HepG2 (cell line): ENCODE data around the gene DUOXA1. TPM values are rescaled to one million over a fixed set of nuclear protein-coding genes. Genes with fewer than 3 reads are reported as not detected.

Source experiments
- ATAC-seq: fragments of 200-7000 bp; cut with Tn5 transposase; 3 replicates; pipeline ENCODE4 v1.9.1; 2020; ENCODE audit warnings: mild to moderate bottlenecking, moderate library complexity
- BruUV-seq: library from RNA; stranded (reverse); fragments of 400-500 nt; replicated peaks from 2 replicates; lab custom pipeline; 2021; lab: Mats Ljungman, UMichigan
- CTCF ChIA-PET: fragments of 300-600 bp; formaldehyde crosslinking; extraction: SDS; loops from one replicate; lab custom pipeline; 2021; ENCODE audit warnings: low total read pairs, inconsistent platforms, low intra/inter-chr PET ratio; lab: Yijun Ruan, JAX
- POLR2A ChIA-PET: fragments of 350-600 bp; sonication (Branson Sonifier 250); formaldehyde crosslinking; loops from one replicate; lab custom pipeline; 2020; ENCODE audit warnings: antibody characterized with exemption, inconsistent platforms; lab: Yijun Ruan, JAX
- DNase-seq: peaks from one replicate; pipeline ENCODE4 v3.0.0-alpha.2; 2015; ENCODE audit warnings: low spot score
- FAIRE-seq: peaks from 3 replicates; lab custom pipeline; 2011; peaks lifted over from hg19 to GRCh38; lab: Jason Lieb, UNC
- H2AFZ ChIP-seq: one replicate; pipeline ENCODE4 v1.6.1; 2011; ENCODE audit warnings: low read length, inconsistent platforms
- H3K27ac ChIP-seq: fragments of 300-600 bp; 3 replicates; pipeline ENCODE4 v1.8.0; 2011; ENCODE audit warnings: mixed run types, mild to moderate bottlenecking, mixed read lengths, low read length, inconsistent platforms; ENCODE audit not compliant: insufficient read depth; ENCODE audit errors: extremely low read length
- H3K27me3 ChIP-seq, 2 experiments: fragments of 200-600 bp in 1 of 2; 2 replicates in 1 of 2; 3 replicates in 1 of 2; pipeline versions ENCODE4 v1.6.0 to v1.8.0; 2011; ENCODE audit warnings: low read length in 2 of 2, mild to moderate bottlenecking in 2 of 2, moderate library complexity in 2 of 2, inconsistent platforms in 1 of 2; ENCODE audit not compliant: insufficient read depth in 2 of 2, control insufficient read depth in 1 of 2
- H3K36me3 ChIP-seq, 2 experiments: fragments of 200-600 bp in 1 of 2; replicated peaks in 1 of 2; 2 replicates in 1 of 2; 3 replicates in 1 of 2; pipeline versions ENCODE4 v1.5.1 to v1.8.0; 2011; ENCODE audit warnings: low read length in 2 of 2, inconsistent platforms in 1 of 2; ENCODE audit not compliant: insufficient read depth in 2 of 2, control insufficient read depth in 1 of 2
- H3K4me1 ChIP-seq: 2 replicates; pipeline ENCODE4 v1.5.1; 2012; ENCODE audit warnings: low read length, inconsistent platforms; ENCODE audit not compliant: insufficient read depth
- H3K4me2 ChIP-seq: 2 replicates; pipeline ENCODE4 v1.6.0; 2011; ENCODE audit warnings: low read depth, low read length, inconsistent platforms
- H3K4me3 ChIP-seq, 3 experiments: fragments of 200-600 bp in 1 of 3; sonication (generic), shearing (Covaris generic) in 1 of 3; replicated peaks in 1 of 3; 2 replicates each; pipeline ENCODE4 v1.5.1; 2011 to 2016; ENCODE audit warnings: low read length in 3 of 3, inconsistent platforms in 2 of 3, low read depth in 2 of 3, mild to moderate bottlenecking in 2 of 3, control low read depth in 1 of 3, mixed read lengths in 1 of 3; ENCODE audit not compliant: insufficient read depth in 1 of 3
- H3K79me2 ChIP-seq: one replicate; pipeline ENCODE4 v1.6.1; 2011; ENCODE audit warnings: low read length, inconsistent platforms; ENCODE audit not compliant: insufficient read depth
- H3K9ac ChIP-seq: 2 replicates; pipeline ENCODE4 v1.6.0; 2011; ENCODE audit warnings: mild to moderate bottlenecking, low read depth, low read length, inconsistent platforms; ENCODE audit not compliant: insufficient read depth
- H3K9me3 ChIP-seq: 2 replicates; pipeline ENCODE4 v1.5.1; 2012; ENCODE audit warnings: mild to moderate bottlenecking, low read length
- H4K20me1 ChIP-seq: 2 replicates; pipeline ENCODE4 v1.6.0; 2011; ENCODE audit warnings: inconsistent platforms, mild to moderate bottlenecking, low read length, moderate library complexity; ENCODE audit not compliant: insufficient read depth
- AGO1 ChIP-seq: fragments of 200-400 bp; formaldehyde crosslinking; IDR thresholded peaks from 2 replicates; pipeline ENCODE4 v1.6.1; 2017; ENCODE audit warnings: mild to moderate bottlenecking, low read depth, low read length, moderate library complexity; ENCODE audit not compliant: poor library complexity, severe bottlenecking
- AGO2 ChIP-seq: fragments of 200-400 bp; formaldehyde crosslinking; optimal IDR thresholded peaks from 2 replicates; pipeline ENCODE3; 2017; ENCODE audit warnings: mild to moderate bottlenecking, low read depth, low read length, moderate library complexity
- FOXA3 ChIP-seq: IDR thresholded peaks from 2 replicates; pipeline ENCODE4 v1.6.1; 2016; ENCODE audit warnings: missing genetic modification reagents, missing compliant biosample characterization
- FOXP1 ChIP-seq, 2 experiments: fragments of 450-650 bp in 1 of 2; IDR thresholded peaks; 2 replicates each; pipeline ENCODE4 v1.6.1; 2017 to 2018; ENCODE audit warnings: antibody characterized with exemption in 1 of 2
- HNRNPLL ChIP-seq: fragments of 200-400 bp; formaldehyde crosslinking; IDR thresholded peaks from 2 replicates; pipeline ENCODE4 v1.6.1; 2017; ENCODE audit warnings: mild to moderate bottlenecking, low read depth, low read length; ENCODE audit not compliant: poor library complexity, severe bottlenecking
- HOXA9 ChIP-seq: sonication (generic); formaldehyde crosslinking; IDR thresholded peaks from 2 replicates; pipeline ENCODE4 v1.8.1; 2022; ENCODE audit warnings: missing genetic modification reagents, mild to moderate bottlenecking, moderate library complexity, borderline replicate concordance
- MIER3 ChIP-seq: IDR thresholded peaks from 2 replicates; pipeline ENCODE4 v1.6.1; 2016; ENCODE audit warnings: missing compliant biosample characterization, borderline replicate concordance
- PBX2 ChIP-seq: IDR thresholded peaks from 2 replicates; pipeline ENCODE4 v1.6.1; 2016; ENCODE audit warnings: control low read depth
- RAD21 ChIP-seq: fragments of 450-650 bp; formaldehyde crosslinking; IDR thresholded peaks from 2 replicates; pipeline ENCODE4 v1.5.0; 2020; ENCODE audit warnings: mild to moderate bottlenecking
- RBFOX2 ChIP-seq: fragments of 200-400 bp; formaldehyde crosslinking; IDR thresholded peaks from 2 replicates; pipeline ENCODE4 v1.6.1; 2017; ENCODE audit warnings: low read depth, mild to moderate bottlenecking, low read length
- SRSF4 ChIP-seq: fragments of 200-400 bp; formaldehyde crosslinking; IDR thresholded peaks from one replicate; pipeline ENCODE4 v1.6.1; 2018; ENCODE audit warnings: mild to moderate bottlenecking, low read depth, low read length, moderate library complexity; ENCODE audit not compliant: poor library complexity, severe bottlenecking
- TBX2 ChIP-seq: sonication (generic); formaldehyde crosslinking; IDR thresholded peaks from 2 replicates; pipeline ENCODE4 v1.5.0; 2020; ENCODE audit warnings: missing genetic modification reagents, mild to moderate bottlenecking, borderline replicate concordance
- TRIM24 ChIP-seq: sonication (generic); formaldehyde crosslinking; IDR thresholded peaks from 2 replicates; pipeline ENCODE4 v1.8.0; 2022; ENCODE audit warnings: mild to moderate bottlenecking, missing genetic modification reagents
- WGBS: methylation state at CpG from one replicate; pipeline ENCODE4 v1.1.6; 2017; ENCODE audit warnings: low lambda C conversion rate; 5-methylcytosine and 5-hydroxymethylcytosine counted together
- in situ Hi-C: cut with HindIII; loops from 2 replicates; pipeline ENCODE4 v1.10.0; 2017; ENCODE audit warnings: low pct_unique_long_range_greater_than_20kb; ENCODE audit not compliant: extremely low pct_ligation_motif_present
- intact Hi-C: fragments of 100-400 bp; cut with micrococcal nuclease; formaldehyde crosslinking; loops from one replicate; pipeline ENCODE4 v1.10.0; 2022; ENCODE audit not compliant: unreplicated experiment
- polyA plus RNA-seq, 8 experiments: library from polyadenylated mRNA; depleted of rRNA in 3 of 8; stranded (reverse) in 7 of 8; unstranded in 1 of 8; fragments of >200 nt; fragmentation: Illumina TruSeq in 4 of 8; extraction: Trizol in 4 of 8; gene quantifications; 2 replicates each; pipeline versions ENCODE4 v1.2.1 to v1.2.3, GENCODE V29; 2011 to 2016; ENCODE audit warnings: low read depth in 4 of 8, missing spikeins in 1 of 8, mixed read lengths in 1 of 8; ENCODE audit not compliant: insufficient read depth in 1 of 8
- total RNA-seq, 5 experiments: library from RNA; depleted of rRNA; stranded (reverse); fragments of >200 nt; fragmentation: Illumina TruSeq; extraction: Trizol; gene quantifications; 2 replicates each; pipeline ENCODE4 v1.2.3, GENCODE V29; 2016; ENCODE audit warnings: low read depth in 1 of 5
- TF ChIP-seq, protein P1 (sequence below): sonication (generic); formaldehyde crosslinking; IDR thresholded peaks from 2 replicates; pipeline ENCODE4 v1.8.0; 2022; ENCODE audit warnings: mild to moderate bottlenecking, missing genetic modification reagents, borderline replicate concordance
- TF ChIP-seq, protein P2 (sequence below): sonication (generic); formaldehyde crosslinking; IDR thresholded peaks from 2 replicates; pipeline ENCODE4 v1.4.0; 2020; ENCODE audit warnings: low read depth, mild to moderate bottlenecking, missing genetic modification reagents

DUOXA1 gene
- total and polyA plus RNA-seq, 2 of the 13 experiments (the other 11 are each of a cell fraction or from before 2014, with no cell fraction given): not detected

DNA sequence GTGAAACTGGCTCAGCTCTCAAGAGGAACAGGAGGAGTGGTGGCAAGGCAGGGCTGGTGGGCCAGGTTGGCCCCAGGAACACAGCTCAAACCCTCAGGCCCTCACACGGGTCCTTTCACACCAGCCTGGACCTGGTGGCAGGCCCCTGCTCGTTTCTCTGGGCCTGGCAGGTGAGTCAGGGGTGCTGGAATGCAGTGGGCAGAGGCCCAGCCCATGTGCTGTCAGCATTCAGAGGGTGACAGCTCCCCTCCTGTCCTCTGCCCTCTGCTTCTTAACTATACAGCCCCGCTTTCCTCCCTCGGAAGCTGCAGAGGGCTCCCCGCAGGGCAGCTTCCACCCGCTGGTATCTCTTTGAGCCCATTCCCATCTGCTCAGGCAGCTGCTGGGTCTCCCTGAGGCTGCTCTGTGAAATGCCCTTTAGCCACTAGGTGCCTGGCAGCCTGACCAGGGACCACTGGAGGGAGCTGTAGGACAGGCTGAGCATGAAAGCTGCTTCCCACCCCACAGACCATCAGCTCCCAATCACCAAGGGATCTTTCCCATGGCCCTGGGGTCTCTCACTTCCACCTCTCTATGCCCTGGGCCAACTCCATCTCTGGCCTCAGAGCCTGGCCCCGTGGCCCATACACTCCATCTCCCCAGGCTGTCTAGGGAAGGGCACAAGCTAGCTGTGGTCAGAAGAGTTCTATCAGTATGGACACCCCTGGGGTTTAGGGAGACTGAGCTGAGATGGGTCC lies 33.3 kb upstream of the DUOXA1 start (continued):
- no peak for TF ChIP-seq PBX2 (CRISPR knock-in tag)
- TF ChIP-seq FOXA3 (CRISPR knock-in tag): no peak
- no peak for TF ChIP-seq SRSF4
- TF ChIP-seq RBFOX2: no peak
- TF ChIP-seq MIER3 (CRISPR knock-in tag): no peak
- no peak for TF ChIP-seq HOXA9 (CRISPR knock-in tag)
- TF ChIP-seq RAD21 (CRISPR knock-in tag): peak; percentile 96
- TF ChIP-seq TBX2 (CRISPR knock-in tag): peak; percentile 64; the same call in 1 of the 2 replicates

- no peak overlapping the region for H3K4me2 ChIP-seq
- DNase-seq: no peak
- no TSS peak for BruUV-seq
- H3K4me3 ChIP-seq: no peak overlapping the region
- no peaks in the 10 kb centered on the region for H3K9me3 ChIP-seq
- H2AFZ ChIP-seq: no peak overlapping the region
- TF ChIP-seq, protein P1, sequence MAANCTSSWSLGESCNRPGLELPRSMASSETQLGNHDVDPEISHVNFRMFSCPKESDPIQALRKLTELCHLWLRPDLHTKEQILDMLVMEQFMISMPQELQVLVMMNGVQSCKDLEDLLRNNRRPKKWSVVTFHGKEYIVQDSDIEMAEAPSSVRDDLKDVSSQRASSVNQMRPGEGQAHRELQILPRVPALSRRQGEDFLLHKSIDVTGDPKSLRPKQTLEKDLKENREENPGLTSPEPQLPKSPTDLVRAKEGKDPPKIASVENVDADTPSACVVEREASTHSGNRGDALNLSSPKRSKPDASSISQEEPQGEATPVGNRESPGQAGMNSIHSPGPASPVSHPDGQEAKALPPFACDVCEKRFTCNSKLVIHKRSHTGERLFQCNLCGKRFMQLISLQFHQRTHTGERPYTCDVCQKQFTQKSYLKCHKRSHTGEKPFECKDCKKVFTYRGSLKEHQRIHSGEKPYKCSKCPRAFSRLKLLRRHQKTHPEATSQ (CRISPR knock-in tag): no peak
- TF ChIP-seq, protein P2, sequence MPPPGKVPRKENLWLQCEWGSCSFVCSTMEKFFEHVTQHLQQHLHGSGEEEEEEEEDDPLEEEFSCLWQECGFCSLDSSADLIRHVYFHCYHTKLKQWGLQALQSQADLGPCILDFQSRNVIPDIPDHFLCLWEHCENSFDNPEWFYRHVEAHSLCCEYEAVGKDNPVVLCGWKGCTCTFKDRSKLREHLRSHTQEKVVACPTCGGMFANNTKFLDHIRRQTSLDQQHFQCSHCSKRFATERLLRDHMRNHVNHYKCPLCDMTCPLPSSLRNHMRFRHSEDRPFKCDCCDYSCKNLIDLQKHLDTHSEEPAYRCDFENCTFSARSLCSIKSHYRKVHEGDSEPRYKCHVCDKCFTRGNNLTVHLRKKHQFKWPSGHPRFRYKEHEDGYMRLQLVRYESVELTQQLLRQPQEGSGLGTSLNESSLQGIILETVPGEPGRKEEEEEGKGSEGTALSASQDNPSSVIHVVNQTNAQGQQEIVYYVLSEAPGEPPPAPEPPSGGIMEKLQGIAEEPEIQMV: no peak
- no peak for TF ChIP-seq FOXP1 (IDR thresholded peaks at IDR 0.05)
- no peak for TF ChIP-seq FOXP1 (CRISPR knock-in tag; IDR thresholded peaks at IDR 0.05)
- no peak for TF ChIP-seq TRIM24 (CRISPR knock-in tag)
- TF ChIP-seq AGO1: peak; percentile 51
- TF ChIP-seq AGO2: peak; percentile 60
- no peak for TF ChIP-seq HNRNPLL
- H3K9ac ChIP-seq: no peak overlapping the region
- intact Hi-C loops (loop anchor here (2.0 to 5.0 kb wide), 3 partner anchors 39 to 296 kb away; a partner anchor contains a TSS), in situ Hi-C loops (loop anchor here (5.0 kb wide), 2 partner anchors 101 to 241 kb away; a partner anchor contains a TSS)
- no peaks in the 10 kb centered on the region for H3K36me3 ChIP-seq
- FAIRE-seq: no peak
- H3K27me3 ChIP-seq: no peaks in the 10 kb centered on the region
- 68% methylated on average over 6 of the region's 14 CpGs for WGBS
- ChIA-PET POLR2A (no interaction called here), CTCF (no interaction called here)
- no peak for ATAC-seq
- no peaks in the 10 kb centered on the region for H4K20me1 ChIP-seq
- peaks cover 41% of the 10 kb centered on the region for H3K4me1 ChIP-seq
- no peaks in the 10 kb centered on the region for H3K79me2 ChIP-seq
- no peak overlapping the region for H3K27ac ChIP-seq
Measured at GRCh38 chr15:45161666-45162065, 32.0 kb upstream of the DUOXA1 start.
